NCI-H1694 treated with DMSO at 0.1 percent for 48 hours (cell line): ENCODE data around the gene SPEM1.

Experiments used
- DNase-seq: peaks from one replicate; lab custom pipeline; 2025; lab: John Stamatoyannopoulos, UW

SPEM1 gene

DNA sequence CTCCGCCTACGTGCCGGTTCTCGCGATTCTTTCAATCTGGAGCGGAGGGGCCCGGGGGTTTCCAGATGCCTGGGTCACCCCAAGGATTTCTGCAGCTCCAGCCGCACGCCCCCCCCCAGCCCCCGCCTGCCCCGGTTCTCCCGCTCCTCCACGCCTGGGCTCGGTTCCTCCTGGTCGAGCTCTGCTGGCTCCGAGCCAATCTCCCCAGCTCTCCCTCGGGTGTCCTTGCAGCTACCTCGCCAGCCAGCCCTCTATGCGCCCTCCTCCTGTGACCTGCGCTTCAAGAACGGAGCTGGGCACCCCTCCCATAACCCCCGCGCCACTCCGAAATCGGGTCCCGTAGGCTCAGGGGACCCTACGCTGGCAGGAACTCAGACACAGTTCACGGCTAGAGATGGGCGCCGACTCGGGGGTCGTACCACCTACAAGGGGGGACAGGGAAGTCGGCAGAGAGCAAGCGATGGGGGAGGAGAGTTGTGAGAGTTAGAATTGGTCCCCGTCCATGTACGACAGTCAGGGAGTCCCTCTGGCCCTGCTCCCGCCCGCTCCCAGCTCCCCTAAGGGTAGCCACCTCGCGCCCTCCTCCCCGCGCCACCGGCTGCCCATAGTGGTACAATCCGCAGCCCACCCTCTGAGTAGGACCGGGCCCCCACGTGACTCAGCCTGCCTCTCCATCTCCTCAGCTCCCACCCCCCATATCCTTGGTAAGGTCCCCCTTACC, 20.1 kb downstream of the SPEM1 start:
- peak; percentile 36 for DNase-seq

DNA sequence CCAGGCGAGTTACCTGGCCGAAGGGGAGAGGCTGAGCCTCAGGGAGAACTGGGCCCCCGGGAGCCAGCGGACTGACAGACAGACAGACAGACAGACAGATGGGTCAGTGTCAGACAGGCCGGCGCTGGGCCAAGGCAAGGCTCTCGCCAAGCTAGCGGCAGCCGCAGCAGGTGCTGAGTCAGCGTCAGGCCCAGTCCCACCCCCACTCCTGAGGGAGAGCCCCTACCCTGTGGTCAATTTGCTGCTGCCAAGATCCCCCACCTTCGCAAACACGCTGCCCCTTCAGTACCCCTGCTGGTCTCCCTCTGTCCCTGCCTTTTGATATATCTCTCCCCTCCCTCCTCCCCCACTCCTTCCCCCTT, 20.7 kb downstream of the SPEM1 start:
- no peak for DNase-seq

DNA sequence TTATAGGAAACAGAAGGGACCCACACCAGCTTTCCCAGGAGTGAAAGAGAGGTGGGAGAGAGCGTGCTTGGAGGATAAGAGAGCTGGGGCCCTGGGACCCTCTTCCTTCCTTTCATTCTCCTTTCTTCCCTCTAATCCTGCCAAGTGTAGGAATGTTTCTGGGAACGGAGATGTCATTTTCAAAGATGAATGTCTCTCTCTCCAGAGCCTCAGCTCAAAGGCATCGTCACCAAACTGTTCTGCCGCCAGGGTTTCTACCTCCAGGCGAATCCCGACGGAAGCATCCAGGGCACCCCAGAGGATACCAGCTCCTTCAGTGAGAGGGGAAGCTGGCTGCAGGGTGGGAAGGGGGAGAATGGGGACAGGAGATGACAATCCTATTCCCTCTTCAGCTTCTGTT, 21.1 kb downstream of the SPEM1 start:
- DNase-seq, result no peak

DNA sequence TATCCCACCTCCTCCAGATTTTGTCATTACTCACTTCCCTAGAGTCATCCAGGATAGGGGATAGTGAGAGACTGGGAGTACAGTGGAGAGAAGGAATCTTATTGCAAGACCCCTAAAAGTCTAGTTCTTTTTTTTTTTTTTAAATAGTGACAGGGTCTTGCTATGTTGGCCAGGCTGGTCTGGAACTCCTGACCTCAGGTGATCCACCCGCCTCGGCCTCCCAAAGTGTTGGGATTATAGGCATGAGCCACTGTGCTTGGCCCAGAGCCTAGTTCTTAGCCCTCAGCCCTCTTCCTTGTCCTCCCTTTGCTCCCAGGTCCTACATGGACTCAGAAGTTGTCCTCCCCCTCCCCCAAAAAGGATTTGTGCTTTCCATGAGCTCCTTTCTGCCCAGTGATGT, 22.0 kb downstream of the SPEM1 start:
- DNase-seq, result no peak

DNA sequence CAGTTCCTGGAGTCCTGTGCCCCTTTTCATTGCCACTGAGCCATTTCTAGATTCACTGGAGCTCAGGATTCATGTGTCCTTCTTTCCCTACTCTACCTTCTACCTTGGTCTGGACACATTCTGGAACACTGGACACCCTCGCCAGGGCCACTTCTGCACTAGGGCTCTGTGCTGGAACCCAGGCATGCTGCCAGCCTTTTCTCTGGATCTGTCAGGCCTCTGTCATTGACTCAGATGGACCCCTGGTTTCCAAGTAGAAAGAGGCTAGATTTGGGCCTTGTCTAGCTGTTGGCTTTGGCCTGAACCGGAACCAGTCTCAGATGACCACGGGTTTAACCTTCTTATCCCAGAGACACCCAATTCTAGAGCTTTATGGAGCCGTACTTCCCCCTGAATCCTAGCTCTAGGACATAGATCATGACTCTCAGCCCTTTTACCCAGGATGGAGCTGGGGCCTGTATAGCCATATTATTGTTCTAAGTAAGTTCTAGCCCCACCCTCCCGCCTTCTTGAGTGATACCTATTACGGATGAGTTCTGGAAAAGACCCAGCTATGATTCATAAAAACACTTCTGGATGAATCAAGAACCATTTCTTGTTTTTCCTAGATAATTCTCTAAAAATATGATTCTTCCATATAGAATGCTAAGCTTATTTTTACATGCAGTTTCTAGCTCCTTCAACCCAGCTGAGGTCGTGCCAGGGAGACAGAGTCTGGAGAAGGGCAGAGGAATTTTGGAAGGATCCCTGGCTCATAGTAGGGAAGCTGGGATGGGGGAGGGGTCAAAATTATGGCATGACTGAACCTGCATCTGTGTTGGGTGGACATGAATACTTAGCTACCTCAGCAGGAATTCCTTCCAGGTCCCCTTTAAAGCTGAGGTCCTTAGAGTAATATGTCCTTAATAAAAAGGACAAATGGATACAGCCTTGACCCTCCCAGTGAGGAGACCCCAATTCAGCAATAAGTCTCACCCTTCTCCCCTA, 23.7 kb downstream of the SPEM1 start:
- DNase-seq, result no peak

DNA sequence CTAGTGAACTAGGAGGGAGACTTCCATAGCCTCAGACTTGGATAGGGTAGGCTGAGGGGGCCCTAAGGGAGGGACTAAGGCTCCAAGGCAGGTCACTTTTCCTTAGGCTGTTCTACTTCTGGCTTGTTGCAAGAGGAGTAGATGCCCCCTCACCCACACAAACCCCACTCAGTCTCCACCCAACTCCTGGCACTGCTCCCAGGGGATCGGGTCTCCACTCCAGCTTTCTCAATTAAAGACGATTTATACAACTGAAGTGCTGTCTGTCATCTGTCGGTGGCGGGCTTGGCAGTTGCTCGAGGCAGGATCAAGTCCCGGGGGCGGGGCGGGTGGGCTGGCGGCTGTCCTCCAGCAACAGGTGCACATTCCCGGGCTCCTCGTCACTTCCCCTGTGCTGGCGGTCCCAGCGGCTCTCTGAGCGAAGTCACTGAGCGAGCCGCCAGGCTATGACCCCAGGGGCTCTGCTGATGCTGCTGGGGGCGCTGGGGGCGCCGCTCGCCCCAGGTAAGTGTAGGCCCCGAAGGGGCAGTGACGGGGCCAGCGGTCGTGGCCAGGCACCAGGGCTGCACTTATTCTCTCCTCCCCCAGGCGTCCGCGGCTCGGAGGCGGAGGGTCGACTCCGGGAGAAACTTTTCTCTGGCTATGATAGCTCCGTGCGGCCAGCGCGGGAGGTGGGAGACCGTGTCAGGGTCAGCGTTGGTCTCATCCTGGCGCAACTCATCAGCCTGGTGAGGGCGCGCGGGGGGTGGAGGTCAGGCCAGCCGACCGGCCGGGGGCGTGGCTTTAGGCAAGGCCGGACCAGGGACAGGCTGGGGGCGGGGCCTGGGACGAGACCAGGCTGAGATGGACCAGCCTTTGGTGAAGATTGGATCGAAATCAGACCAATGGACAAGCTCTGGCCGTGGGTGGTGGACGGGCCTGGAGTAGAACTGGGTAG, 24.8 kb downstream of the SPEM1 start, which contains the start of gene CHRNB1:
Gene CHRNB1 (plus strand): TSS at position 380 of the 937 bp plus-strand sequence. CDS start 67 bp downstream, at position 447.
- DNase-seq, result no peak

DNA sequence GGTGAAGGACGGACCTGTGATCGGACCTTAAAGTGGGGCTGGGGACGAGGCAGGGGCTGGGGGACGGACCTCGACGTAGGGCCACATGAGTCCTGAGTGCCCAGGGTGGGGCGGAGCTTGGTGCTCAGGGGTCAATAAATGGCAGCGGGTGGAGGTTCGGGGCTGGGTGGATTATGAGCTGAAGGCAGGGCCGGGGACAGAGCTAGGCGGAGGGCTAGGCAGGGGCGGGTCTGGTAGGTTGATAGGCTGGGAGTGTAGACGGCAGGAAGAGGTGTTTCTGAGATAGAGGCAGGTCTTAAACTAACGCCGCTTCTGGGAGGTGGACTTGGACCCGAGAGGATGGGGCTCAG, 25.5 kb downstream of the SPEM1 start:
- DNase-seq, result no peak

DNA sequence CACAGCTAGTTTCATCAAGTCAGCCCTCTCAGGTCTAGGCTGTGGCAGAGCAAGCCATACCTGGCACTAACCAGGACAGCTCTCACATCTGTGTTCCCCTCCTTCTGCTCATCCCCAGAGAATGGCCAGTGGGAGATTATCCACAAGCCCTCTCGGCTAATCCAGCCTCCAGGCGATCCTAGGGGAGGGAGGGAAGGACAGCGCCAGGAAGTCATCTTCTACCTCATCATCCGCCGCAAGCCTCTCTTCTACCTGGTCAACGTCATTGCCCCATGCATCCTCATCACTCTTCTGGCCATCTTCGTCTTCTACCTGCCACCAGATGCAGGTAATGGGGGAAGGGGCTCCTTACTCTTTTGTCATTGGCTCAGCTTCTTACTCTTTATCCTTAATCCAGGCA, 28.3 kb downstream of the SPEM1 start:
- no peak for DNase-seq

DNA sequence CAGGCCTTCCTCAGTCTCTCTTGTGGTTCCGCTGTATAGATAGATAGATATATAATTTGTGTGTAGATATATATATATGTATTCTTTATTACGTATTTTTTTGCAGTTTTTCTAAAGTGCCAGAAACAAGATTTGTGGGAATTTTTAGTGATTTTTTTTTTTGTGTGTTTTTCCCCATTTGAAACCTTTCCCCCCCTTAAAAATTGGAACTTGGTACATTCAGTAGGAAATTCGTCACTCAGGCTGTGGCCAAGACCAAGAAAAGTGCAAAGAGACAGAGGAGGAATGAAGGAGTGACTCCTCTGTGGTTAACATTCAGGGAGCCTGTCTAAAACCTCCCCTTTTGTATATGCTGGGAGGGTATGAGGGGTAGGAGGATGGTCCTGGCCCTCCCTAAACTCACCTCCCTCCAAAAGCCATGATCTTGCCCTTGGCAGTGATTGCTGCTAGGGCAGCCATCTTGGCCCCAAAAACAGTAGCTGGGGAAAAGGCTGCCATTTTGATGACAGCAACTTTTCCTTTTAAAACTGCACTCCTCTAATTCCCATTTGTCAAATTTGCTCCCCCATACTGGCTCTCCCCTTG, 39.9 kb downstream of the SPEM1 start:
- DNase-seq, result no peak

DNA sequence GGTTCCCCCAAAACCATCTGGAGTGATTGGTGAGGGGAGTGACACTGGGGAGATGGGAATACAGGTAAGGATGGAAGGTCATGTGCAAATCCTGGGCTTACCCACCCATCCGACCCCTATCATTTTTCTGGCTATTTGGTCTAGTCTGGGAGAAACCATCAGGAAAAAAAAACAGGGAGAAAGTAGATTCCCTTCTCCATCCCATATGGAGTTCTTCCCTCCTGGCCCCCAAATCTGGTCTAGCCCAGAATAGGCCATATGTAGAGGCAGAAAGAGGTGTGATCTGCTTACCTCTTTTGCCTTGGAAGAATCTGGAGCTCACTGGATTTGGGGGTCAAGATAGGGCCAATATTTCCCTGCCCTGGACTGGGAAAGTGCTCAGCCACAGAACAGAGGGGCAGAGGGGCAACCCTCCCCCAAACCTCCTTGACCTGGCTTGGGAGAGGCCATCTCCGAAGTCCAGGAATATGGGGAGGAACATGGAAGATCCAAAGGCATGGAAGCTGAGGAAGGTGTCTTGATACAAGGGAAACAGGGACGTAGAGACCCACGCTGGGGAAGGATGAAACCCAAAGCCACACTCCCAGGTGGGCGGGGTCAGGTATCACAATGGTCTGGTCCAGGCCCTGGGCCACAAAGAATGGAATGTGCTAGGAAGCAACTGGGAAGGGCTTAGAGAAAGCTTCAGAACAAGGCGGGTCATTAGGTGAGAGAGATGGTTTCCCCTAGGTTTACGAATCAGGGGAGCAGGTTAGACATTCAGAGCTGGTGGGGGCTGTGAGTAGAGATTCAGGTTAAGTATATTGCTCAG, 40.9 kb downstream of the SPEM1 start:
- DNase-seq, result no peak

DNA sequence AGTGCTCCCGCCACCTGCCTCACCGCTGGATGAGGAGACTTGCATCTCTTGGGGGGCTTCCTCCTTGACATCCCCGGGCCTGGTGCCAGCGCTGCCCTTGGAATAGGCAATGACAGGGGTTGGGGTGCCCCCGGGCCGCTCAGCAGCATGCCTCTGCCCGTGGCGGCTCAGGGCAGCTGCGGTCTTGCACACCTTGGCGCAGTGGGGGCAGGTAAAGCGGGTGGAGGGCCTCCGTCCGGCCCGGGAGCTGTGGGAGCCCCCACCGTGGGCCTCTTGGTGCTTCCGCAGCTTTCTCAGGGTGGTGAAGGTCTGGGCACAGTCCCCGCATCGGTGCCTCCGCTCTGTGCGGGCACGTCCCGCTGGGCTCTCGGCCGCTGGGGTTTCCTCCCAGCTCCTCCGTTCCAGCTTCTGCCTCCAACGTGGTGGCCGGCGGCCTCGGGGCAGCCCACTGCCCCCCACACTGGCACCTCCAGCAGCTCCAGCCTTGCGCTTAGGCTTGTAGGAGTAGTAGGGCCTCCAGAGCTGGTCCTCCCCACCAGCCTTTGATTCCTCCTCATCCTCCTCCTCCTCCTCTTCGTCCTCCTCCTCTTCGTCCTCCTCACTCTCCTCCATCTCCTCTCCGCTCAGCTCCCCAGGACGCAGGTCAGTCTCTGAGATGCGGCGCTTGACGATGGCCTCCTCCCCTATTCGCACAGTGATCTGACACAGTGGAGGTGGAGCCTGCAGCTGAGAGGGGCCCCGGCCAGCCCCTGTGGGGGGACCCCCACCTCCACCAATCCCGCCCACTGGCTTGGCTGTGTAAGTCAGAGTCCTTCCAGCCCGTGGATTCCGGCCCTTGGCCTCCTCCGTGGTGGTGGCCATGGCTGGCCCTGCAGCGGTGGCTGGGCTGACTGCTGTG, 42.6 kb downstream of the SPEM1 start:
- no peak for DNase-seq

DNA sequence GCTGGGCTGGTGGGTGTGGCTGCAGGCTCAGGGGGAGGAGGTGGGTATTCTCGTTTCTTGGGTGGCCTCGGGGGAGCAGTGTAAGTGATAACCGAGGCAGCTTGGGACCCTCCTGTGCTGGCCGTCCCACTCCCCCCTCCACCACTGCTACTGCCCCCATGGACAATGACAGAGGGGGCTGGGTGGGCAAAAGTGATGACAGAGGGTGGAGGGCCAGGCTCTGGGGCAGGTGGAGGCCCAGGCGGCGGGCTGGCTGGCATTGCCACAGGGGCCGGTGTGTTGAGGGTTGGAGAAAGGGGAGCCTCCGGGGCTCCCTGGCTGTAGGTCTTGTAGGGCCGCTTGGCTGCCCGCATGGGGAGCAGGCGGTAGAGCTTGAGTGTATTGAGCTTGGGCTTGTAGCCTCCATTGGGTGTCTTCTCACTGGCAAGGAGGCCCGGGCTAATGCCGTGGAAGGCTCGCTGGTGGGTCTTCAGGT, 43.3 kb downstream of the SPEM1 start:
- no peak for DNase-seq

DNA sequence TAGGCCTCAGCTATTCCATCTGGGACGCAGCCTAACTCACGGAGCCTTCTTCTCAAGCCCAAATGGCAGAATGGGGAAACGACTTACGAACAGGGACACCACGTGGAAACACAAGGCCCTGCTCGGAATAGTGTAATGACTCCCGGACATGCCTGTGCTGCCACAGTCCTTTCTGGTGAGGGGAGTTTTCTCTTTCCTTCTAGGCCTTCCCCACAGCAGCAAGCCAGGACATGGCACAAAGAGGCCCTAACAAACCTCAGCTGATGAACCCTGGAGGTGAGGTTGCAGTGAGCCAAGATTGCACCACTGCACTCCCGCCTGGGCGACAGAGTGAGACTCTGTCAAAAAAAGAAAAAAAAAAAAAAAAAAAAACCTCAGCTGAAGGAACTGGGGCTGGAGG, 44.0 kb downstream of the SPEM1 start:
- no peak for DNase-seq

DNA sequence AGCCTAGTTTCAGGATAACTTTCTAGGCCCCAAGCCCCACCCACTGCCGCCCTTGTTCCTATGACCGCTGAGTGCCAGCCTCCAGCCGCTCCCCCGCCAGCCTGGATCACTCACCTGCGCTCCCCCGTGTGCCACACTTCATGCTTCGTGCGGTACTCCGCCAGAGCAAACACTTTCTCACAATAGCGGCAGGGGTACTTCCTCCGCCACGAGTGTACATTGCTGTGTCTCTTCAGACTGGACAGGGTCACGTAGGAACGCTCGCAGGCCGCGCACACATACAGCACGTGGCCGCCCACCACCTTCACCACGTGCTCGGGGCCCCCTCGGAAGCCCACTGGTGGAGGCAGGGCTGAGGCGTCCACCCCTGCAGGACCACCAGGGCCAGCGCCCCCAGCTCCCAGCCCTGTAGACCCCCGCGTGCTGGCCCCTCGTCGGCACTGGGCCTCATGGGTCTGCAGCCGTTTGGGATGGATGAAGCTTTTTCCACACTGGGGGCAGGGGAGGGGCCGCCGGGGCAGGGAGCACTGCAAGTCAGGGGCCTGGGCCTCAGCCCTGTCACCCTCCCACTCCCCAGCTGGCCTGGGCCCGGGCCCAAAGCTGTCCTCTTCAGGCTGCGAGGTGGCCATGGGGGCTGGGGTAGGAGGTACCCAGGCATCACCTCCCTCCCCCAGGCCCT, 45.6 kb downstream of the SPEM1 start:
- DNase-seq, result no peak

DNA sequence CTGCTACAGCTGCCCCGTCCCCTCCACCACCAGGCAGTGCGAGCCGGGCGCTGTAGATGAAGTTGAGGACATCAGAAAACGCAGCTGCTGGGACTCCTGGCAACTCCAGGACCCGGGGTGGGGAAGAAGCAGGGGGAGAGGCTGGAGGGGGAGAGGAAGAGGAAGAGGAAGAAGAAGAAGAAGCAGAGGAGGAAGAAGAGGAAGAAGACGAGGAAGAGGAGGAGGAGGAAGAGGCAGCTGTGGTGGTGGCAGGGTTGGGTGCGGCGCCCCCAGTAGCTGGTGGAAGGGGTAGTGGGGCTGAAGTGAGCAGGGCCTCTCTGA, 46.2 kb downstream of the SPEM1 start:
- DNase-seq, result no peak

DNA sequence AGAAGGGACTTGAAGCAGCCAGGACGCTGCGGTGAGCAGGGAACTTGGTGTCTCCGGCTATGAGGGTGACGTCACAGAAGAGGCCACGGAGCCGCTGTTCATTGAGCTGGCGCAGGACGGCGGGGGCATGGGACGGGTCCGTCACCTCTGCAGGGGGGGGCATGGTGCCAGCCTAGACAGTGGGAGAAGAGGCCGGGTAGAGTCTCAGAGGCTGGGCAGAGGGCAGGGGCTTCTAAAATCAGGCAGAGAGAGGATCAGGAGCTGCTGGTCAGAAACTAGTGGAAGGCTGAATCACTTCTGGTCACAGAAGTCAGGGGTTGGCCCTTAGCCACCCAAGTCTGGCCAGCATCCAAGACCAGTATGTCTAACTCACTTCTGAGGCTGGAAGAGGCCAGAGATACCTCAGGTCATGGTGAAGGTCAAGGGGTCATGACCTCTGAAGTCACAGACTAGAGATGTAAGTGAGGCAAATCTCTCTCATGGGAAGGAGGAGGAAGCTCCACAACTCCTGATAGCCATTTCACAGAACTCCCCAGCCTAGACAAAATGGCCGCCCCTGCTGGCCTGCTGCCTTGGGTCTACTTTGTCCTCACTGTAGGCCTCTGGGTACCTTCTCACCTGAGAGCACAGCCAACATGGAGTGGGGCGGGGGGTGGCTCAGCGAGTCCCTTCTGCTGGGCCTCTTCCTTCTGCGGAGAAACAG, 46.7 kb downstream of the SPEM1 start:
- DNase-seq, result no peak

DNA sequence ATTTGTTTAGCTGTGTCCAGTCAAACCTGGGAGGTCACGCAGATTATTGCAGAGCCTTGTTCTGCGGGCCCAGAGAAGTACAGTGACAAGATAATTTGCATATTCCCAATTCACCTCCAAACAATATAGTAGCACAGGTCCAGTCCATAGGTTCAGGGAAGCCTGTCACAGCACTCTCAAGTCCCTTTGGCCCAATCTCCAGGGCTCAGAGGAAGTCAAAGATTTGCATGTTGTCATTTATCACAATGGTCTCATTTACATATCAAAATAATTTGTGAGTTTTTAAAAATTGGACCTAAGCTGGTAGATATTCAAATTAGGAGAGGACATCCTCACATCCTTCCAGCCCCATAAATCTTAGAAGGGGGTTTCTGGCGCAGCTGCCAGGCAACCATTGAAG, 47.4 kb downstream of the SPEM1 start:
- DNase-seq, result no peak

DNA sequence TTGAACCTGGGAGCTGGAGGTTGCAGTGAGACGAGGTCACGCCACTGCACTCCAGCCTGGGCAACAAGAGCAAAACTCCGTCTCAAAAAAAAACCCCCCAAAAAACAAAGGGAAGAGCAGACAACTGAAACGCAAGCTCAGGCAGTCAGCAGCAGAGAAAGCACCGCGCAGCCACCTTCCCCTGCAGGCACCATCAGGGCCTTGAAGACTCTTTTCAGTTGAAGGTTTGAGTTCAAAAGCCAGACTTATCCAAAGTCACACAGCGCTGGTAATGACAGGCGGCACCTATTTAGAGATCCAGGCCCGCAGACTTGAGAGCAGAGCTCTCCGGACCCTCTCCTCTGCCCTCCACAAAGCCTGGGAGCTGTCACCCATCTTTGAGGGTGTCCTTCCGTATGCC, 48.2 kb downstream of the SPEM1 start:
- no peak for DNase-seq
